ENCODE data around the gene OLFML1. TPM values are rescaled to one million over a fixed set of nuclear protein-coding genes. Genes with fewer than 3 reads are reported as not detected.

OLFML1 gene
- total RNA-seq, 1 donor from 2014 or later: 0.33 TPM

GRCh38 chr11:7538031-7538430, 52.7 kb downstream of the OLFML1 start:
- Mint-ChIP-seq H3K36me3 (ENCODE audit: low read depth, unreplicated experiment) (no peaks in the 10 kb centered on the region), H3K4me3 (ENCODE audit: unreplicated experiment) (no peak overlapping the region), H3K9me3 (ENCODE audit: unreplicated experiment) (no peaks in the 10 kb centered on the region), H3K27ac (ENCODE audit: unreplicated experiment) (no peak overlapping the region), H3K4me1 (ENCODE audit: unreplicated experiment) (peaks cover 7% of the 10 kb centered on the region), H3K27me3 (ENCODE audit: unreplicated experiment) (peaks cover 11% of the 10 kb centered on the region)
- DNase-seq (ENCODE audit: low spot score): no peak
- TF ChIP-seq, protein P1, sequence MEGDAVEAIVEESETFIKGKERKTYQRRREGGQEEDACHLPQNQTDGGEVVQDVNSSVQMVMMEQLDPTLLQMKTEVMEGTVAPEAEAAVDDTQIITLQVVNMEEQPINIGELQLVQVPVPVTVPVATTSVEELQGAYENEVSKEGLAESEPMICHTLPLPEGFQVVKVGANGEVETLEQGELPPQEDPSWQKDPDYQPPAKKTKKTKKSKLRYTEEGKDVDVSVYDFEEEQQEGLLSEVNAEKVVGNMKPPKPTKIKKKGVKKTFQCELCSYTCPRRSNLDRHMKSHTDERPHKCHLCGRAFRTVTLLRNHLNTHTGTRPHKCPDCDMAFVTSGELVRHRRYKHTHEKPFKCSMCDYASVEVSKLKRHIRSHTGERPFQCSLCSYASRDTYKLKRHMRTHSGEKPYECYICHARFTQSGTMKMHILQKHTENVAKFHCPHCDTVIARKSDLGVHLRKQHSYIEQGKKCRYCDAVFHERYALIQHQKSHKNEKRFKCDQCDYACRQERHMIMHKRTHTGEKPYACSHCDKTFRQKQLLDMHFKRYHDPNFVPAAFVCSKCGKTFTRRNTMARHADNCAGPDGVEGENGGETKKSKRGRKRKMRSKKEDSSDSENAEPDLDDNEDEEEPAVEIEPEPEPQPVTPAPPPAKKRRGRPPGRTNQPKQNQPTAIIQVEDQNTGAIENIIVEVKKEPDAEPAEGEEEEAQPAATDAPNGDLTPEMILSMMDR (IDR thresholded peaks at IDR 0.05; ENCODE audit: unreplicated experiment): no peak

GRCh38 chr11:7538466-7539454, 53.5 kb downstream of the OLFML1 start:
- no peaks in the 10 kb centered on the region for H3K9me3 Mint-ChIP-seq (ENCODE audit: unreplicated experiment)
- no peaks in the 10 kb centered on the region for H3K36me3 Mint-ChIP-seq (ENCODE audit: low read depth, unreplicated experiment)
- TF ChIP-seq, protein P1 (IDR thresholded peaks at IDR 0.05; ENCODE audit: unreplicated experiment): no peak
- peaks cover 7% of the 10 kb centered on the region for H3K4me1 Mint-ChIP-seq (ENCODE audit: unreplicated experiment)
- no peak for DNase-seq (ENCODE audit: low spot score)
- no peak overlapping the region for H3K27ac Mint-ChIP-seq (ENCODE audit: unreplicated experiment)
- peaks cover 11% of the 10 kb centered on the region for H3K27me3 Mint-ChIP-seq (ENCODE audit: unreplicated experiment)
- H3K4me3 Mint-ChIP-seq (ENCODE audit: unreplicated experiment): no peak overlapping the region

DNA sequence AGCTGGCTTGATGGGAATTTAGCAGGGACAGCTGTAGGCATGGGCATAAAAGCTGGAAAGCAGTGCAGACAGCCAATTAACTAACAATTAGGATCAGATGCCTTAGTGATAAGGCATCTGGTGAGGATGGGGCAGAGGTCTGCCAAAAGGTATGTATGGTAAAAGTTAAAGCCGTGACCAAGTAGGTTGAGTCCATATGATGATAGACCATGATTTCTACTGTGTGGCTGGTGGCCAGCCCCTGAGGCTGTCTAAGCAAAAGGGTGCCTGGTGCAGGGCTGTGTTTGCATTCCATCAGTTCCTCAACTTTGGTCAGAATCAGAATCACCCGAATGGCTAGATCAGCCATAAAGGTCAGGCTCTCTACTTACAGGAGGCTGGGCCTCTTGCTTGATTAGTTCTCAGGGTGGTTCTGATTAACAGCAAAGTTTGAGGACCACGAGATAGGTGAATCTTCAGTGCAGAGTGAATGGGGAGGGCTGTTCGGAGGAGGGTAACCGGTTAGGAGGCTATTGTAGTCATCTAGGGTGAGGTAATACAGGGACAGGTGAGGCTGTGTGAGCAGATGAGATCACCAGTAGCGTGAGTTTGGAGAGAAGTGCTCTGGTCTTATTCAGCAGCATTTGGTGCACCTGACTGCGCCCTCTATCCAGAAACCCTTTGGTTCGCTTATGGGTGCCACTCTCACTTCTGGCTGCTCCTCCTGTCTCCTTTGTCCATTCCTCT, 55.7 kb downstream of the OLFML1 start:
- peaks cover 5% of the 10 kb centered on the region for H3K27me3 Mint-ChIP-seq (ENCODE audit: unreplicated experiment)
- H3K4me1 Mint-ChIP-seq (ENCODE audit: unreplicated experiment): peaks cover 3% of the 10 kb centered on the region
- no peak for DNase-seq (ENCODE audit: low spot score)
- H3K27ac Mint-ChIP-seq (ENCODE audit: unreplicated experiment): no peak overlapping the region
- no peak overlapping the region for H3K4me3 Mint-ChIP-seq (ENCODE audit: unreplicated experiment)
- no peaks in the 10 kb centered on the region for H3K9me3 Mint-ChIP-seq (ENCODE audit: unreplicated experiment)
- TF ChIP-seq, protein P1 (IDR thresholded peaks at IDR 0.05; ENCODE audit: unreplicated experiment): no peak
- H3K36me3 Mint-ChIP-seq (ENCODE audit: low read depth, unreplicated experiment): no peaks in the 10 kb centered on the region

DNA sequence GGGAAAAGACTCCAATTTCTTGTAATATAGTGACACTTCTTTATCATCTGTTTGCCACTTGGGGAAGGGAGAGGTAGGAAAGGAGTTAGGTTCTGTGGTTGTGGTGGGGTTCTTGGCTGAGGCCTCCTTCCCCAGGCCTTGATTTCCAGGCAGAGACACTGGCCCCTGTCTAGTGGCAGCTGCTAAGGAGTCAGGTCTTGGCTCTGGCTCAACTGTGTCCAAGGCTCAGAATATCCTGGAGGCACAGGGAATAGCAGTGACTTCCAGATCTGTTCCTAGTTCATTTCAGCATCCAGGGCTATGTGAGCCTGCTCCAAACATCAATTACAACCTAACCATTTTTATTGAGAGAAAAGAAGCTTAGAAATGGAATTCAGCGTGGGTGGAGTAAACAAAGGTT, 58.0 kb downstream of the OLFML1 start:
- Mint-ChIP-seq H3K4me3 (ENCODE audit: unreplicated experiment) (no peak overlapping the region), H3K36me3 (ENCODE audit: low read depth, unreplicated experiment) (no peaks in the 10 kb centered on the region), H3K4me1 (ENCODE audit: unreplicated experiment) (peaks cover 7% of the 10 kb centered on the region), H3K27ac (ENCODE audit: unreplicated experiment) (no peak overlapping the region), H3K27me3 (ENCODE audit: unreplicated experiment) (peaks cover 2% of the 10 kb centered on the region), H3K9me3 (ENCODE audit: unreplicated experiment) (no peaks in the 10 kb centered on the region)
- DNase-seq (ENCODE audit: low spot score): no peak
- TF ChIP-seq, protein P1 (IDR thresholded peaks at IDR 0.05; ENCODE audit: unreplicated experiment): no peak

Measured in endothelial cell (in vitro differentiated cells).